ENCODE data around the gene TEAD1. TPM values are rescaled to one million over a fixed set of nuclear protein-coding genes. Genes with fewer than 3 reads are reported as not detected.

Gene TEAD1
- total and polyA plus RNA-seq, 10 of the 15 experiments (the other 5 are each of a cell fraction or from before 2014, with no cell fraction given) = 0.01 to 0.59 (median 0.04) TPM; not detected in 6

- no peak for TF ChIP-seq ASH2L (IDR thresholded peaks at IDR 0.05; ENCODE audit: borderline replicate concordance, low read depth)
Measured at GRCh38 chr11:12702999-12703453, 28.8 kb downstream of the TEAD1 start (continued).

GRCh38 chr11:12704049-12704448 lies 29.8 kb downstream of the TEAD1 start:
- WGBS (ENCODE audit: insufficient coverage, insufficient replicate concordance, low lambda C conversion rate, missing lambda C conversion rate) = 17% methylated on average over 4 of the region's 4 CpGs
- in situ Hi-C loops (cut with MboI) = no loop called here
- H3K79me2 ChIP-seq (ENCODE audit: control insufficient read depth, insufficient read depth, low read length) = no peaks in the 10 kb centered on the region
- CTCF ChIA-PET = no interaction called here
- SMC1A ChIA-PET (ENCODE audit: uncharacterized antibody, unreplicated experiment) = interaction anchor here (0.9 kb wide), 1 partner anchor 9 kb away, joined by 3 read pairs; no protein-coding TSS in a partner anchor
- no peaks in the 10 kb centered on the region for H3K27me3 ChIP-seq (replicated peaks in 1 of 2; ENCODE audit: control insufficient read depth in 2 of 2, insufficient read depth in 2 of 2, low read length in 1 of 2)
- no peak for FAIRE-seq
- DNase-seq (ENCODE audit: low read depth, low spot score) = no peak
- no peak for ATAC-seq
- POLR2A ChIA-PET = no interaction called here
- RAD21 ChIA-PET (ENCODE audit: unreplicated experiment) = no interaction called here
- intact Hi-C loops (cut with micrococcal nuclease; ENCODE audit: unreplicated experiment) = no loop called here
- no TSS peak for BruUV-seq (replicated peaks)
- H3K27ac ChIP-seq (ENCODE audit: control insufficient read depth, insufficient read depth) = no peak overlapping the region
- no peak for TF ChIP-seq RELB (IDR thresholded peaks at IDR 0.05; ENCODE audit: low read depth)
- TF ChIP-seq MYC (IDR thresholded peaks at IDR 0.05; ENCODE audit: insufficient read depth, insufficient read length, insufficient replicate concordance, low read length, severe bottlenecking) = no peak
- TF ChIP-seq CTCF (IDR thresholded peaks at IDR 0.05 in 2 of 3, conservative IDR thresholded peaks at IDR 0.05 in 1 of 3; ENCODE audit: control insufficient read depth in 2 of 3, extremely low read depth in 1 of 3, insufficient read depth in 1 of 3, low read depth in 3 of 3, low read length in 3 of 3) = no peak
- no peak for TF ChIP-seq RUNX3 (IDR thresholded peaks at IDR 0.05; ENCODE audit: low read length)
- TF ChIP-seq TCF7 (IDR thresholded peaks at IDR 0.05; ENCODE audit: borderline replicate concordance) = no peak
- TF ChIP-seq PBX3 (IDR thresholded peaks at IDR 0.05; ENCODE audit: insufficient replicate concordance, low read depth, low read length) = no peak
- TF ChIP-seq USF2 (IDR thresholded peaks at IDR 0.05; ENCODE audit: borderline replicate concordance, low read depth, low read length) = no peak
- no peak for TF ChIP-seq FOXM1 (IDR thresholded peaks at IDR 0.05; ENCODE audit: low read depth, low read length)
- no peaks in the 10 kb centered on the region for H4K20me1 ChIP-seq (ENCODE audit: control insufficient read depth, insufficient read depth)
- no peak overlapping the region for H3K4me2 ChIP-seq (ENCODE audit: control insufficient read depth, insufficient read depth)
- H3K4me3 ChIP-seq = no peak overlapping the region
- H3K36me3 ChIP-seq (ENCODE audit: control insufficient read depth in 2 of 2, insufficient read depth in 2 of 2, low read length in 1 of 2) = no peaks in the 10 kb centered on the region
- H3K9ac ChIP-seq (ENCODE audit: control insufficient read depth, insufficient read depth, low read length) = no peak overlapping the region
- no peaks in the 10 kb centered on the region for H3K9me3 ChIP-seq (replicated peaks; ENCODE audit: control insufficient read depth, insufficient read depth, low read length)
- no peaks in the 10 kb centered on the region for H3K4me1 ChIP-seq (ENCODE audit: control insufficient read depth, insufficient read depth, low read length)
- H2AFZ ChIP-seq (ENCODE audit: control insufficient read depth, low read depth, low read length) = no peak overlapping the region
